Coronary artery (tissue), 2 donors: Measurements from ENCODE around the gene HIP1.

ENCODE experiments used
- DNase-seq: peaks from one replicate; pipeline ENCODE4 v3.0.0-alpha.2; 2017; ENCODE audit warnings: low spot score
- H3K27ac ChIP-seq, 2 donors: fragments of 200-600 bp; sonication (generic); one replicate each; pipeline ENCODE4 v1.5.1; 2016 to 2019
- H3K4me3 ChIP-seq: fragments of 200-600 bp; sonication (generic); 2 replicates; pipeline ENCODE4 v1.5.1; 2016; ENCODE audit warnings: mild to moderate bottlenecking, moderate library complexity
- TF ChIP-seq, protein P1 (sequence below): fragments of 200-600 bp; sonication (generic); IDR thresholded peaks from one replicate; pipeline ENCODE4 v1.5.1; 2019; ENCODE audit warnings: antibody characterized with exemption

The HIP1 gene

GRCh38 chr7:75743455-75743859 lies 4.7 kb upstream of the HIP1 start:
- DNase-seq = no peak
- H3K4me3 ChIP-seq = no peak overlapping the region
- H3K27ac ChIP-seq = no peak overlapping the region
- TF ChIP-seq, protein P1, sequence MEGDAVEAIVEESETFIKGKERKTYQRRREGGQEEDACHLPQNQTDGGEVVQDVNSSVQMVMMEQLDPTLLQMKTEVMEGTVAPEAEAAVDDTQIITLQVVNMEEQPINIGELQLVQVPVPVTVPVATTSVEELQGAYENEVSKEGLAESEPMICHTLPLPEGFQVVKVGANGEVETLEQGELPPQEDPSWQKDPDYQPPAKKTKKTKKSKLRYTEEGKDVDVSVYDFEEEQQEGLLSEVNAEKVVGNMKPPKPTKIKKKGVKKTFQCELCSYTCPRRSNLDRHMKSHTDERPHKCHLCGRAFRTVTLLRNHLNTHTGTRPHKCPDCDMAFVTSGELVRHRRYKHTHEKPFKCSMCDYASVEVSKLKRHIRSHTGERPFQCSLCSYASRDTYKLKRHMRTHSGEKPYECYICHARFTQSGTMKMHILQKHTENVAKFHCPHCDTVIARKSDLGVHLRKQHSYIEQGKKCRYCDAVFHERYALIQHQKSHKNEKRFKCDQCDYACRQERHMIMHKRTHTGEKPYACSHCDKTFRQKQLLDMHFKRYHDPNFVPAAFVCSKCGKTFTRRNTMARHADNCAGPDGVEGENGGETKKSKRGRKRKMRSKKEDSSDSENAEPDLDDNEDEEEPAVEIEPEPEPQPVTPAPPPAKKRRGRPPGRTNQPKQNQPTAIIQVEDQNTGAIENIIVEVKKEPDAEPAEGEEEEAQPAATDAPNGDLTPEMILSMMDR = no peak

- no peak for DNase-seq
- Histone ChIP-seq H3K27ac (no peak overlapping the region), H3K4me3 (no peak overlapping the region)
- TF ChIP-seq, protein P1 = no peak
These were observed 2.2 kb upstream of the HIP1 start for GRCh38 chr7:75740846-75741497.

GRCh38 chr7:75739796-75740672 lies 1.3 kb upstream of the HIP1 start:
- Histone ChIP-seq H3K4me3 (peak overlapping the region; percentile 97), H3K27ac (peak overlapping the region; percentile 76 to 83)
- TF ChIP-seq, protein P1 = no peak
- DNase-seq = no peak

DNA sequence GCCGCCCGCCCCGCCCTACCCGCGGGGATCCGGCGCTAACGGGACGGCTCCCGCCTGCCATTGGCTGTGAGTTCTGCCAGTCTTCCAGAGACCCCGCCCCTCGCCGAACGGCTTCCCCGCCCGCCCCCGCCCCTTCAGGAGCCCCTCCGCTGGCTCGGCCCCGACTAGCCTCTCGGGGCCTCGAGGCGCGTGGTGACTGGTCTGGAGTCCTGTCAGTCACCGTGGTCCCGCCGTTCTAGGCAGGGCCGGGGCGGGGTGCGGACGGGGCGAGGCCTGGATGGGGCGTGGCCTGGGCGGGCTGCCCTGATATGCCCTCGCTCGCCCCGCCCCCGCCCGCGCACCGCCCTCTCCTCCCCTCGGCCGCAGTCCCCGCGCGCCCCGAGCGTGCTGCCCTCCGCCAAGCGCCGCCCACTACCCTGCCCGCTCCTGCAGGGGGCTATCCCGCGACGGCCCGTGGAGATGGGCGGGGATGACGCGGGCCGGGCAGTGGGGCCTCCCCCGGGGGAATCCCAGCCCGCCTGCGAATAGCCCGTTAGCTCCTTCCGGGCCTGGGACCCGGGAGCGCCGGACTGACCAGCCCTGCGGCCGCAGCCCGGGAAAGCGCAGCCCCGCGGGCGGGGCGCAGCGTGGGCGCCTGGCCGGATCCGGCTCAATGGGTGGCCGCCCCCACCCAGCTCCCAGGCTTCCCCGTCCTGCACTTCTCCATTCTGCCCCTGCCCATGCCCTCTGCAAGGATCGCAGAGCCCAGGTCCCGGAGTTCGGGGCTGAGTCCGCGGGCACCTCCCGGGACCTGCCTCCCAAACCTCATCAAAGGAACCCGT lies 444 bp upstream of the HIP1 start:
- peak overlapping the region; percentile 86 to 94 for H3K27ac ChIP-seq
- peak; percentile 99 for DNase-seq
- H3K4me3 ChIP-seq = peak overlapping the region; percentile 97
- TF ChIP-seq, protein P1 = no peak

- H3K4me3 ChIP-seq = peak overlapping the region; percentile 97
- H3K27ac ChIP-seq = peak overlapping the region; percentile 86 to 94
- TF ChIP-seq, protein P1 = no peak
- DNase-seq = no peak
These were observed 711 bp downstream of the HIP1 start for GRCh38 chr7:75737856-75738603.

DNA sequence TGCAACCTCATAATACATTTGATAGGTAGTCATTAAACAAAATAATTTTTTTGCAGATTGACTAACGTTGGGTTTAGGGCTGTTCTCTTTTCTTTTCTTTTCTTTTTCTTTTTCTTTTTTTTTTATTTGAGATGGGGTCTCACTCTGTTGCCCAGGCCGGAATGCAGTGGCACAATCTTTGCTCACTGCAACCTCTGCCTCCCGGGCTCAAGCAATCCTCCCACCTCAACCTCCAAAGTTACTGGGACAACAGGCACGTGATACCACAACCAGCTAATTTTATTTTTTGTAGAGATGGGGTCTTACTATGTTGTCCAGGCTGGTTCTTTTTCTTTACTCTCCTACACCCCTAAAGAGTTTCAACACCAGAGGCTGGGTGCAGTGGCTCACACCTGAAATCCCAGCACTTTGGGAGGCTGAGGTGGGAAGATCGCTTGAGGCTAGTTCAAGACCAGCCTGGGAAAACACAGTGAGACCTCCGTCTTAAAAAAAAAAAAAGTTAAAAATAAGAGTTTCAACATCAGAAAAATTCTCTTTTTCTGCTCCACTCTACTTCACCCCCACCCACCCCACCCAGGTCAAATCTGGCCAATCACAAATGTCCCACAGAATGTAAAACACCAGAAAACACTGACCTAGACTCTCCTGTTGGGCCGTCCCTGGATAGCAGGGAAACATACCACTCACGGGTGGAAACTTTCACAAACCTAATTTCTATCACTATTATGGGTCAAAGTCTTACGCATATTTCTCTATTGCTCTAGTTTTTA lies 3.0 kb downstream of the HIP1 start:
- TF ChIP-seq, protein P1 = no peak
- Histone ChIP-seq H3K4me3 (no peak overlapping the region), H3K27ac (no peak overlapping the region)
- DNase-seq = no peak
